T follicular helper cell (primary cell): Measurements from ENCODE around the gene ABCA10.
"Not testable (repeated sequence)": the region's sequence is repeated elsewhere in the genome, so short reads cannot be mapped to it uniquely, and the experiment has no call there.

Experiments used
- DNase-seq: peaks from one replicate; pipeline ENCODE4 v3.0.0-alpha.2; 2020; ENCODE audit warnings: low read depth
- total RNA-seq, 2 experiments: gene quantifications; one replicate each; lab custom pipeline; 2026; lab: John Stamatoyannopoulos, UW

Gene ABCA10
- total RNA-seq, result 2.7 to 3.2 reads per million in 2 experiments

DNA sequence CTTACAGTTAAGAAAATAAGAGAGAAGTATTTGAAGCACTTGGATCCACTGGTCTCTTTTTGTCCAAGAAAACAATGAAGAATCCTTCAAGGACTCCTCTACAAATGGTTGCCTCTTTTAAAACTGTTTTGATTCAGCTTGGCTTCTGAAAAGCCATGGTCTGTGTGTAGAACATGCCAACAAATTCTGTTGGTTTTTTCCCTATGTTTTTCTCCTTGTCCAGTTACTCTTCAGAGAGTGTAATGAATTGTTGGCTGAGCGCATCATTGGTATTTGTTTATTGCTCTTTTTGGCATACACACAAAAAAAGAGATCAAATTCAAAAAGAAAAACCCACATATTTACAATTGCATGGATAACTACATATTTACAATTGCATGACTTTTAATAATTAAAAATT lies at the start of gene ABCA10:
Gene ABCA10, minus strand, starts transcription at position 249 of the 400 bp plus-strand sequence. CDS start 3,466 bp downstream, outside the sequence.
- no peak for DNase-seq

DNA sequence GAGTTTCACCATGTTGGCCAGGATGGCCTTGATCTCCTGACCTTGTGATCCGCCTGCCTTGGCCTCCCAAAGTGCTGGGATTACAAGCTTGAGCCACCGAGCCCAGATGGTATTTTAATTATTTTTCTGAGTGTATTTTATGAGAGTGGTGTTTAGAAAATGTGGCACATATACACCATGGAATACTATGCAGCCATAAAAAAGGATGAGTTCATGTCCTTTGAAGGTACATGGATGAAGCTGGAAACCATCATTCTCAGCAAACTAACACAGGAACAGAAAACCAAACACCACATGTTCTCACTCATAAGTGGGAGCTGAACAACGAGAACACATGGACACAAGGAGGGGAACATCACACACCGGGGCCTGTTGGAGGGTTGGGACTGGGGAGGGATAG lies 47.7 kb upstream of the ABCA10 start:
- DNase-seq, result not testable (repeated sequence)

DNA sequence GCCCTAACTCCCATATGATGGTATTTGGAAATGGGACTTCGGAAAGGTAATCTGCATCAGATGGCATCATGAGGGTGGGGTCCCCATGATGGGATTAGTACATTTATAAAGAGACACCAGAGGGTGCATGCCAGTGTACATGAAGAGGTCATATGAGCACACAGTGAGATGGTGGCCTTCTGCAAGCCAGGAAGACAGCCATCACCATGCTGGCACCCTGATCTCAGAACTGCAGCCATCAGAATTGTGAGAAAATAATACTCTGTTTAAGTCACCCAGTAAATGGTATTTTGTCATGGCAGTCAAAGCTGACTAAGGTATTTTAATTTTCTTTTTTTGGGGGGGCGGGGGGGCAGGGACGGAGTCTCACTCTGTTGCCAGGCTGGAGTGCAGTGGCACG lies 47.1 kb upstream of the ABCA10 start:
- DNase-seq, result no peak

DNA sequence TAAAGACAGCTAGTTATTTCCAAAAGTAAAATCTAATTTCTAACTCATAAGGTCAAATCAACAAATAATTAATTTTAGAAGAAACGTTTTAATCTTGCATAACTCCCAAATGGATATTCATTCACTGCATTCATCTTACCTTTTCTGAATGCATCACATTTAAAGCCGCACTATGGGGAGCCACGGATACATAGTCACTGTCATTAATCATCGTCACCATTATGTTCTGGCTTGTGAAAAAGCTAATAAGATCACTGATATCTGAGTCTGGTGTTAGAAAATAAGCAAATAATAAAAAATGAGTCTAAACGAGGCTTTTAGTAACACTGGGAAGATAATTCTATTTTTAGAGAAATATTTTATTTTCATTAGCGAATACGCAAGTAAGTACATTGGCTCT lies 42.4 kb upstream of the ABCA10 start:
- DNase-seq, result no peak

- DNase-seq, result no peak
Measured at GRCh38 chr17:69269131-69269998, 40.7 kb upstream of the ABCA10 start.

DNA sequence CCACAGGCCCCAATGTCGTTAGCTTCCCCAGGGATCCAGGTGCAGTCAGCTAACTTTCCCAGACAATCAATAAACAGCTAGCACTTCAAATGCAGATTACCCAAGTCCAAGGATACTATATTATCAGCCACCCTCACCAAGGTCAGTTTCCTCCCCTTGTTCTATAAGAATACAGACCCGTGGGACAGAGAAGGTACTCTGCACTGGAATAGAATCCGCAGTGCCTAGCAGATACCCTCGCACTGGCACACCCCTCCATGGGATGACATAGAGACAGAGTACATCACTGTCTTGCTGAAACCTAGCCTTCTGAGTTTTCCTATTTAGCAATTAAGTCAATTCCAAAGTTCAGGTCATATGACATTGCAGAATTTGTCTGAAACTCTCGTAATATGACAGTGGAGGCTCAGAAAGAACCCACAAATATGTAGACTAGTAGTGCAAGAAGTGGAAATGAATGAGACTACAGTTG lies 40.0 kb upstream of the ABCA10 start:
- no peak for DNase-seq

- DNase-seq, result no peak
Measured at GRCh38 chr17:69267219-69267618, 38.6 kb upstream of the ABCA10 start.

DNA sequence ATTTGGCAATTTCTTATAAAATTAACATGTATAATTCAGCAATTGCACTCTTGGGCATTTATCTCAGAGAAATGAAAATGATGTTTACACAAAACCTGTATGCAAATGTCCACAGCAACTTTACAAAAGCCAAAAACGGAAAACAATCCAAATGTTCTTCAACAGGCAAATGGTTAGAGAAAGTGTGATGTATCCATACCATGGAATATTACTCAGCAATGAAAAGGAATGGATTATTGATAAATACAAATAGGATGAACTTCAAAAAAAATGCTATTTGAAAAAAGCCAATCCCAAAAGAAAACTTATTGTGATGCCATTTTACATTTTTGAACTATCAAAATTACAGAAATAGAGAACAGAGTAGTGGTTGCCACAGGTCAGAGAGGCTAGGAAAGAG lies 37.2 kb upstream of the ABCA10 start:
- no peak for DNase-seq

DNA sequence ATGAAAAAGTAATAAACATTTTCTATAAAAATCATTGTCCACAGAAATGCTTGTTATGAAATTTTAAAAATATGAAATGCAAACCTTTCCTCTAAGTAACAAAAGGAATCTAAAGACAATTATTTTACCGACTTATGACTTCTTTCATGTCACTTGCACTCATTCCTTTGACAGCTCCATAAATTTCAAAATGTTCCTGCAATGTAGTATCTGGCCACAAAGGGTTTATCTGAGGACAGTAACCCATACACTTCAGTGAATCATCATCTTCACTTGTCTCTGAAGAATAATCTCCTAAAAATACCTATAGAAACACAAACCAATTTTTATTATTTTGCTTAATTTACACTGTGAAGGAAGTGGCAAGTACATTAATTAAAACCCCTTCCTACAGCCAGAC lies 25.6 kb upstream of the ABCA10 start:
- DNase-seq, result no peak

DNA sequence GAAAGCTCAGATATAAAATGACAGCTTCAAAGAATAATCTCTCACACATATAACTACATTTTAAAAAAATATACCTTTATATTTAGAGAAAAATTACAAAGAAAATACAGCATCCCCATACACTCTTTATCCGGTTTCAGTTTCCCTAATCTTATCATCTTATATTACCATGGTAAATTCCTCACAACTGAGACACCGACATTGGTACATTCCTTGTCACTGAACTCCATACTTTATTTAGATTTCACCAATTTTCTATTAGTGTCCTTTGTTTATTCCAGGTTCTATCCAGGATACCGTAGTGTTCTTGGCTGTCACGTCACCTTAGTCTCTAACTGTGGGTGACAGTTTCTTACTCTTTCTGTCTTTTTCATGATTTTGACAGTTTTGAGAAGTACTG lies 22.0 kb upstream of the ABCA10 start:
- no peak for DNase-seq

- DNase-seq, result no peak
Measured at GRCh38 chr17:69246726-69247375, 18.2 kb upstream of the ABCA10 start.

- no peak for DNase-seq
Measured at GRCh38 chr17:69246202-69246601, 17.6 kb upstream of the ABCA10 start.

GRCh38 chr17:69245617-69246016 lies 17.0 kb upstream of the ABCA10 start:
- no peak for DNase-seq

DNA sequence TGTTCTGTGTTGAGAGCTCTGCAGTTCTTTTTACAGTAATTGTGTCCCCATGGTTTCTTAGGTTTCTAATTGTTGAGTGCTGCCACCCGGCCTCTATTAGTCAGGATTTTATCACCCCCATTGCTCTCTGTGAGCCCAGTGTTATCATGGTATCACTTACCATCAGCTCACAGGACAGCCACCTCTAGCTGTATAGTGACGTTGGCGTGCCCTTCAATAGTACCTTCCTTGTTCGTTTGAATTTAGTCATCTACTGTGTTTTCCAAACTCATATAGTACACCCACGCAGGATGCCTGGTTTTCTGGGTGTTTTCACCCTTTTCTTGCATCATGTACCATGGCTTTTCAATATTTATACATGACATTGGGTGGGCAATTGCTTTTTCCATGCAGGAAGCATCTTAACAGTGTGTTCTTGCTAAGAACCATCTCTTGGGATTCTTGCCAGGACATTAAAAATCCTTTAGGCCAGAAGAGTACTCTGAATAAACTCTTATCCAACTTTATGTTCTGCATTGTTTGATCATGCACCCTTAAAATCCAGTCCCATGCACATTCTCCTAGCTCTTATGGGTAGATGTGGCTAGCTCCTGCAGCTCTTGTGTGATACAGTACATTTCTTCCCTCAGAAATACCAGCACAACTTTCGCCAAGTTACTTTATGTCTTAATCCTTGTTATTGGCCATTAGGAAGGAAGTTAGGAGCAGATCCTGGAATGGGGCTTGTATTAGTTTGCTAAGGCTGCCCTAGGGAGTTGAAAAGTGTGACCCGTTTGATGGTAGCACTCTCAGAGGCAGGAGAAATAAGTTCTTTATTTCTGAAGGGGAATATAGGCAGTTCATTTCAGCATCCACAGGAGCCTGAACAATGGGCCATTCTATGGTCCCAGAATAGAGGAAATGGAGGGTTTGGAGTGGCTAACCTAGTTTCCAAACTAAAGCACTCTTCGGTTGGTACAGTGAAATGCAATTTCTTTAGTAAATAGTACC lies 11.3 kb upstream of the ABCA10 start:
- DNase-seq, result no peak

DNA sequence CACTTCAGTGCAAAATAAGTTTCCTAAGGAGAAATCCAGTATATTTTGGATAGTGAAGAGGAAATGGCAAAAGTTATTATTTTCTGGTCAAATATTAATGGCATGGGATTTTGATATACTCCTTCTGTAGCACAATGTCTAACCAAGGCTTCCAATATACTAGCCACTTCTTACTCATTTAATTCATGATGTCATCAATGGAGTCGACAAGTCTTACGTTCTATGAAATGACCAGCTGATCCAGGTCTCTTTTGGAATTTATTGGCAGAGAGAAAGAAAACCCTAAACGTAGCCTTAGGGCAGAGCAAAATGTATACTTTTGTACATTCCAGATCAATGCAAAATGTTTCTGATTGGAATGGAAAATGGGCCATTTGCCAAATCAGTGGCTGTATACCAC lies 8.3 kb upstream of the ABCA10 start:
- no peak for DNase-seq

DNA sequence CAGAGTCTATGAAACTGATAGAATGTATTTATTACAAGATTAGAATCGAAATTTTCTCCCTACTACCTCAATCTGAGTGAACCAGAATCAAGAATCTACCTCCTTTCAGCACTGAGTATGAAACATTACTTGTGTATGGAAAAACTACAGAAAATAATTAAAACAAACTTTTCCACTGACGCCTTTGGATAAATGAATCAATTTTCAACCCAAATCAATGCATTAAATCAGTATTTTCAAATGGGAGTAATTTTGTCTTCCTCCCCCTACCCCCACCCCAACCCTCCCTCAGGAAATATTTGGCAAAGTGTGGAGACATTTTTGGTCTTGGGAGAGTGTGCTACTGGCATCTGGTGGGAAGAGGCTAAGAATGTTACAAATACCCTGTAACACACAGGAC lies 7.8 kb upstream of the ABCA10 start:
- DNase-seq, result no peak

DNA sequence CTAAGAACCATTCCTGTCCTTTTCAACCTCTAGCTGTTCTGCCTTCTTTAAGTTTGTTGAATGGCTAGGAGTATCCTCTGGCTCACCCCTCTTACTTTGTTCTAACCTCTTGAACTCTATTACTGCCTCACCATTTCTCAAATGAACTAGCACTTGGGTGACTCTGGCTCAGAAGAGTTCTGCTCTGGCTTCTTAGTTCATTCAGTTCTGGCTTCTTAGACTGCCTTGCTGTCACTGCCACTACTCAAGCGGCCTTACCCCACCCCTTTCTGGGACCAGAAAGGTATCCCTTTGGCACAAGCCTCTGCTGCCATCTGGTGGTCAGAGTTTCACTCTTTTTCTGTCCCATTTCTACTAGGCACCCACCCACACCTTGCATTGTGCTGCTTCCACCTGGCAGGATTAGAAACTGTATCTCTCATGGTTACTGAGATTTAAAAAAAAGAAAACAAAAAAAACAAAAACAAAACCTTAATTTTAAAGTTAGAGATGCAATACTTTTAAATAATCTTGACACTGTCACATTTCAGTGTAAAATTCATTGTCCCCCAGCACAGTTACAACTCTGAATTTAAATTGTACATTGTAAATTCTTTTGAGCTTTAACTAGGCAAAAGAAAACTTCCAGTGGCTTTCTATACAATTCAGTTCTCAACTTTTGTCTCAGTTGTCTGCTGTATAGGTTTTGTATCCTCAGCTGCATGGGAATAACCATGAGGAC lies 6.9 kb upstream of the ABCA10 start:
- peak; percentile 28 for DNase-seq

- DNase-seq, result no peak
Measured at GRCh38 chr17:69232650-69233049, 4.0 kb upstream of the ABCA10 start.

GRCh38 chr17:69231521-69231920 lies 2.9 kb upstream of the ABCA10 start:
- no peak for DNase-seq

DNA sequence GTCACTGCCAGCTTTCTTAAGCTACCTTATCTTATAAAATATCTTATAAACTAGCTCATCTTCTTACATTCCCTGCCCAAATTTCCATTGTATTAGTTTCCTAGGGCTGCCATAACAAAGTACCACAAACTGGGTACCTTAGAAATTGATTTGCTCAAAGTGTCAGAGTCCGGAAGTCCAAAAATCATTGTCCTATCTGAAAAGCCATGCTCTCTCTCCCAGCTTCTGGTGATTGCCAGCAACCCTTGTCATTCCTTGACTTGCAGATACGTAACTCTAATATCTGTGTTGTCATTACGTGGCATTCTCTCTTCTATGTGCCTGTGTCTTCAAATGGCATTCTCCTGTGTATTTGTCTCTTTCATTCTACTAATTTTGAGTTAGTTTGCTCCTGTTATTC lies 2.3 kb upstream of the ABCA10 start:
- DNase-seq, result no peak

DNA sequence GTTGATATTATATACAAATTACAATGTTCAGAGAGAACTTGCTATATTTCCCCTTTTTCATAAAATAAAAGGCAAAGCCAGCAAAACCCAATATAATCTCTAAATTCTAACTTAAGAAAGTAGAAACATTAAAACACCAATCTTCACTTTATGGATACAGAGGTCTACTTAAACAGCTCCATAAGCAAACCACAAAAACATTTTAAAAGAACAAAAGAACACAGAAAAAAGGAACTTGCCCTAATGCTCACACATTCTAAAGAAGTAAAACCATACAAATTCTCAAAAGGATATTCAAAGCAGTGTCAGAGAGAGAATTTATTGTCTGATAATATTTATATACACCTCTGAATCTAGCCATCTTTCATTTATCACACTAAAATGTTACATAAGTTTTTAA lies 606 bp downstream of the ABCA10 start:
- DNase-seq, result no peak
